Nucleus accumbens (tissue), 56 donors: Measurements from ENCODE around the gene FLNB.

ENCODE experiments used
- DNase-seq, 56 donors: peaks; one replicate each; lab custom pipeline; 2025; lab: John Stamatoyannopoulos, UW

The FLNB gene

GRCh38 chr3:58216496-58217195 is 208.4 kb downstream of the FLNB start:
- DNase-seq: no peak

GRCh38 chr3:58217209-58217811 is 209.1 kb downstream of the FLNB start:
- peak in 52 of 56 donors; percentile 7 to 84 (median 52) for DNase-seq

- no peak for DNase-seq
These were observed 210.7 kb downstream of the FLNB start for GRCh38 chr3:58218904-58219303.
